Fibroblast of skin of right biceps (primary cell): ENCODE results near the gene GATA2.
A peak's percentile ranks its signal among the peaks of the same experiment; 100 is the strongest.

Experiments used
- DNase-seq: peaks from one replicate; pipeline ENCODE4 v3.0.0-alpha.2; 2013

The GATA2 gene

DNA sequence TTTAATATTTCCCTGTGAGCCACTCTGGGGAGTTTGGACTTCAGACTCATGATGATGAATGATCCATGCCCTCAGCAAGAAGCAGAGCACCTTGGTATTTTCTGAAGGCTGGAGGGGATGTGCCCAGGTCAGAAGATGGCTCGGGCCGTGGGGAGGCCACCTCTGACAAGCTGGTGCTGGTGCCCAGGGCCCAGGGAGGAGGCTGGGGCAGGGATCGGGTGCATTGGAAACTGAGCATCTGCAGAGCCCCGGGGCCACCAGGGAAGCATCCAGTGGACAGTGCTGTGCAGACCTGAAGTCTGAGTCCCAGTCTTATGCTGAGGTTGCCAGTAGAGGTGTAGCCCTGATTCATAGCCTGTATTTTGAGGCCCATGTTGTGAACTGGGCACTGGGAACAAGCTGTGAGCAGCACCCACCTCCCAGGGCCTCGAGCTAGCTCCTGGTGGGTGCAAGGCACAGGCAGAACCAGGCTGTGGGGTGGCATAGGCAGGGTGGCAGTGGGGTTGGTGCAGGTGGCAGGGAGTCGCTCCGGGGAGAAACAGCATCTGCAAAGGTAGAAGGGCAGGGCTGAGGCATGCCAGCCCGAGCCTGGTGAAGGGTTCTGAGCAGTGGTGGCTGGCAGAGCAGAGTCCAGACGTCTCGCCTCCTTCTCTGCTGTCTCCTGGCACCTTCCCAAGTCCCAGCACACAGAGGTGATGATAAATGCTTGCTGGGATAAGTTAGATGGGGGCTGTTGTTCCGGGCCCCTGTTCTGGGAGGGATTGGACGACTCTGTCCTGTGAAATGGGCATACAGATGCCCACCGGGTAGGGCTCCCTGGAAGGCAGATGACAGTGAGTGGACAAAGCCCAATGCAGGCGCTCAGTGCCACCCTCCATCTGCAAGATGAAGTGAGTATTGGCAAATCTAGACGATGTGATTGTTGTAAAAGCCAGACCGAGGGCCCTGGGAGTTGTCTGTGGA lies 36.9 kb downstream of the GATA2 start:
- no peak for DNase-seq

DNA sequence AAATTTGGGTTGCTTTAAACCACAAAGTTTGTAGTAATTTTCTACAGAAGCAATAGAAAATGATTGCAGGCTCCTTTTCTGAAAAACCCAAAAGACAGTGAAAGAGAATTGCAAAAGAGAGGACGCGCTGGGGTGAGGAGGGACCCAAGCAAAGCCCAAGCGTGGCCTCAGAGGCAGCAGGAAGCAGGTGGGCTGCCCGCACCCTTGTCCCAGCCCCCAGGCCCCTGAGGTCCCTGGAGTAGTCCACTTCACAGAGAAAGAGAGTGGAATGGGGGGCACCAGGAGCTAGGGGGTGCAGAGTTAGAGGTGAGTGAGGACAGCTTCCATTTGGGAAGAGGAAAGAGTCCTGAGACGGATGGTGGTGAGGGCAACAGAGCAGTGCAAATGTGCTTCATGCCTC lies 37.9 kb downstream of the GATA2 start:
- DNase-seq = no peak

DNA sequence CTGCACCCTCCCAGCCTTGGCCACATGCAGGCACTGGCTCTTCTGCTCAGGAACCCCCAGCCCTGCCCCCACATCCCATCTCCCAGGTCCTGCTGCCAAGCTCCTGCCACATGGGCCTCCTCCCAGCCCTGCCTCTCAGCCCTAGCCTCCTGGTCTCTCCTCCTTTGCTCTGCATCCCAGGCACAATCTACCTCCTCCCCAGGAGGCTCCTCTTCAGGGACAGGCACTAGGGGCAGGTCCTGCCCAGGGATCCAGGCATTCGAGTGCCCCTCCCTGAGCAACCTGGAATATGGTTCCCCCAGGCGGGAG lies 38.7 kb downstream of the GATA2 start:
- DNase-seq = no peak

DNA sequence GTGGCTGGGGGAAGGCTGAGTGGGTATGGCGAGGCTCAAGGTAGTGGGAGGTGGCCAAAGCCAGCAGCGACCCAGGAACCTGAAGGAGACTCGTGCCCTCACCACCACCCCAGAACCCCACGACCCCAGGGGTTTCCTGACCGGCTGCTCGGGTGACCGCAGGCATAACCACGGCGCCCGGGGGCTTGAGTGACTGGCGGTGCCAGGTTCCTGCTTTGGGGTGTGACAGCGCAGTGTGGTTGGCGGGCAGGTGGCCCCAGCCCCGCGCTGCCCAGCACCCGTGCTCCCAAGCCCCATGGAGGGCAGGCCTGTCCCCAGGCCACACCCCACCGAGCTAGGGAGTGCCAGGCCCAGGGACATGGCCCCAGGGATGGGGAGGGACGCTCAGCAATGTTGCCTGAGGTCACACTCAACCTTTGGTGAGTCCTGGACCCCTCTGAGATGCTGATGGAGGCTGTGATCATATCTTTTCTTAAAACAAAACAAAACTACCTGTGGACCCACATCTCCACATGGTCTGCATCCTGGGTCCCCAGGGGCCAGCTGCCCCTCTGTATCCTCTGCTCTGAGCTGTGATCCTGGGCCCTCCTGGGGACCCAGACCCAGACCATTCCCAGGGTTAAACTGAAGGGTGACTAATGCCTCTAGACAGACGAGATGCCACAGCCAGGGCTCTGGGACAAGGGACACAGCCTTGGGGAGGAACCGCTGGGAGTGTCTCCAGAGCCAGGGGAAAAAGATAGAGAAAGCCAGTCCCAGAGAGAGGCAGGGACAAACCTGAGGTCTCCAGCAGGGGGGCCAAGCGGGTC lies 39.3 kb downstream of the GATA2 start:
- no peak for DNase-seq

DNA sequence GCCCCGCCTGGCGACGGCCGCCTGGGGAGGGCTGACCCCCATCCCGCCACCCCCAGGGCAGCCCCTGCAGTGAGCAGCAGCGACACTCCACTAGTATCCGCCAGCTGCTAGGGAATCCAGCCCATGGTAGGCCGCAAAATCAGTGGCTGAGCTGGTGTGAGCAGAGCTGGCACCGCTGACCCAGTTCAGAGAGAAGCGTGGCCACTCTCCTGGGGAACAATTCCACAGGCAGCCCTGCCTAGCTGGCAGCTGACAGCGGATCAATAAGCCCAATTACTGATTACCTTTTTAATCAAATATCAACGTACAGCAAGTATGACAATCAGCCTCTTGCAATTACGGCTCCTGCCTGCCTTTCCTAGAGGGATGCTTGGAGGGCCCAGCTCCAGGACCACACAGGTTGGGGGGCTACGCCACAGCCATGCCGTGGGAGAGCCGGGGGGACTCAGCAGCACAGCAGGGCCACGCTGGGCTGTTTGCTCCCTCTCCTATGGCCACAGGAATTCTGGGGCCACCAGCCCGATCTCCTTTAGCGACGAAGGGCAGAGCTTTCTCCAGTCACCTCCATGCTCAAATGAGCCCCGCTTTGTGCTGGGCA lies 40.2 kb downstream of the GATA2 start:
- no peak for DNase-seq

DNA sequence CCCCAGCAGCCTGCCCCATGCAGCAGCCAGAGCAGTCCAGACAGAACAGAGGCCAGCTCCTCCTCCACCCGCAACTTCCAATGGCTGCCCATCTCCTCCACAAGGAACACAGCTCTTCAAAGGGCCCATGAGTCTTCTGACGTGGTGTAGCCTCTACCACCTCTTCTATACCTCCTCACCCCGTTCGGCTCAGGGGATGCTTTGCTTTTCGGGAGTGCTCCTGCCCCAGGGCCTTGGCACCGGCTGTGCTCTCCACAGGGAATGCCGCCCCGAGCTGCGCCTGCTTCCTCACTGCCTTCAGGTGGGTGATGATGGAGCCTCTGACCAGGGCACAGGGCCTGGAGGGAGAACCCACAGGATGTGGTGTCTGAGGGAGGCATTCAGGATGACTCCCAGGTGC lies 40.9 kb downstream of the GATA2 start:
- no peak for DNase-seq

DNA sequence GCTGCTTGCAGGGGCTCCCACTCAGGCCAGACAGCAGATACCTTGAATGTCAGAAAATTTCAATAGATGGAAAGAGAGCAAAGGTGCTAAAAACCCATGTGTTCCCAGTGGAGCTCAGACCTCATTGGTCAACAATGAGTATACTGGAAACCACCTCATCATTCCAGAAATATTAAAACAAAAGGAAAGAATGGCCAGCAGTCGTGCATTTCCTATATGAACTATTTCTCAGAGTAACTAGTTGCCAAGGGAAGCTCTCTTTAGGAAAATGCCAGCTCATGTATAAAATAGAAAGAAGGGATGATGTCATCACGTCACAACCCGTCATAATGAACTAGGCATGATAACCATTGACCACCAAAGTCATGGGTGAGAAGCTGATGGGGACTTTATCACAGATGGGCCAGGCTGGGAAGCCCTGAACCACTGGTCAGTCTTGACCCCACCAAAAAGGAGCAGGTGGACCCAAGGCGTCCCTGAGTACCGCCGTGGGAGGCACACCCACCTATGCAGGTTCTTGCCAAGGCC lies 43.8 kb downstream of the GATA2 start:
- no peak for DNase-seq

DNA sequence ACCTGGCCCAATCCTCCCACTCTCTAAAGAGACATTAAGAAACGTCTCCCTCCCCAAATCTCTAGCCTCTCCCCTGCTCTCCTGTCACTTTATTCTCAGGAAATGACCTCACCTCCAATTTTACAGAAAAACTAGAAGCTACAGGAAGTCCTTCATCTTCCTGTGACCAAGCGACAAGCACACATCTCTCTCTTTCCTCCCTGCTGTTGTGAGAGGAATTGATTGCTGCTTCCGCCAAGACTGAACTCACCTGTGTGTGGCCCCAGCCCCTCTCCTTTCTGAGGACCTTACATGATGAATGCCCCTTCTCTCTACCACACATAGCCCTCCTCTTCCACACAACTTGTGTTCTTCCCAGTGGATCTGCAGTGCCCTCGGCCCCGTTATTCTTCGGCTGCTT lies 44.5 kb downstream of the GATA2 start:
- DNase-seq = no peak

DNA sequence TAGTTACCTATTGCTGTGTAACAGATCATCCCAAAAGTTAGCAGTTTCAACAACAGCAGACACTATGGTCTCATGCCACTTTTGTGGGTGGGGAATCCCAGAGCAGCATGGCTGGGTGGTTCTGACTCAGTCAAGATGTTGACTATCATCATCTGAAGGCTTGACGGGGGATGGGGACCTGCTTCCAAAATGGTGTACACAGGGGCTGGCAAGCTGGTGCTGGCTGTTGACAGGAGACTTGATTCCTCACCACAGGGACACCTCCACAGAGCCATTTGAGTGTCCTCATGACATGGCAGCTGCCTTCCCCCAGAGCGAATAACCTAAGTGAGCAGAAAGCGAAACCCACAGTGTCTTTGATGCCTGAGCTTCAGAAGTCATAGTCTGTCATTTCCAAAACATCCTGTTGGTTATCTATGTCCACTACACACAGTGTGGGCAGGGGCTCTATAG lies 45.4 kb downstream of the GATA2 start:
- no peak for DNase-seq

DNA sequence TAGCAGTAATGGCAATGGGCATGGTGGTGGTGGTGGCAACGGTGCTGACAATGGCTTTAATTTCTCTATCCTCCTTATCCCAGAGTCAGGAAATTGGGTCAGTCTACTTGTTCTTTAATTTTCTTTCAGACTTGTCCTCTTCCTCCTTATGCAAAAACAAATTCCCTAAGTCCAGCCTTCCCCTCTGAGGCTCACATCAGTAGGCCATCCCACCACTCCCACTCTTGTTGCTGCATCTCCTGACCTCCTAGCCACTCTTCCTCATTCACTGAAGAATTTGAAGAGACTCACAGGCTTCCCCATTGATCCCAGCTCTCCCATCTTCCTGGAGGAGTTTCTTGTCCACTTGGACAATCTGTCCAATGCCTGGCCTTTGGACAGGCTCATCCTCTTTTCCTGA lies 46.2 kb downstream of the GATA2 start:
- no peak for DNase-seq

DNA sequence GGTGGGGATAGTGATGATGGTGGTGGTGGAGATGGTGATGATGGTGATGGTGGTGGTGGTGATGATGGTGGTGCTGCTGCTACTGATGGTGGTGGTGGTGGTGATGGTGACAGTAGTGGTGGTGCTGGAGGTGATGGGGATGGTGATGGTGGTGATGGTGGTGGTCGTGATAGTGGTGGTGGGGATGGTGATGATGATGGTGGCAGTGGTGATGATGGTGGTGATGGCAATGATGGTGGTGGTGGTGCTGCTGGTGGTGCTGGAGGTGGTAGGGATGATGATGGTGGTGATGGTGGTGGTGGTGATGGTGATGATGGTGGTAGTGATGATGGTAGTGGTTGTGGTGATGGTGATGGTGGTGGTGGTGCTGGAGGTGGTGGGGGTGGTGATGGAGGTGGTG lies 47.6 kb downstream of the GATA2 start:
- DNase-seq = no peak

DNA sequence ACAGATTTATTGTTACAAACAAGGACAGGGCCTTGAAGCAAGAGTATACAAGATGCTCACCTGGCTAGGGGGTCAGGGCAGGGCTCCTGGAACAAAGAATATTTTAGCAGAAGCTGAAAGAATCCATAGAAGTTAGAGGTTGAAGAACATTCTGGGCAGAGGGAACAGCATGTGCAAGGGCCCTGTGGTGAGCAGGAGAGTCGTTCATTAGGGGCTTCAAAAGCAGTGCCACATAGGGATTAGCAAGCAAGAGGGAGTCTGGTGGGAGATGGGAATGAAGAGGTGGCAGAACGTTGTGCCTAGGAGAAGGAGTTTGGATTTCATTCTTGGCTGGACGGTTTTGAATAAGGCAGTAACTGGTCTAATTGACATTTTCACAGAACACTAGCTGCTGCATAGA lies 49.2 kb downstream of the GATA2 start:
- no peak for DNase-seq

DNA sequence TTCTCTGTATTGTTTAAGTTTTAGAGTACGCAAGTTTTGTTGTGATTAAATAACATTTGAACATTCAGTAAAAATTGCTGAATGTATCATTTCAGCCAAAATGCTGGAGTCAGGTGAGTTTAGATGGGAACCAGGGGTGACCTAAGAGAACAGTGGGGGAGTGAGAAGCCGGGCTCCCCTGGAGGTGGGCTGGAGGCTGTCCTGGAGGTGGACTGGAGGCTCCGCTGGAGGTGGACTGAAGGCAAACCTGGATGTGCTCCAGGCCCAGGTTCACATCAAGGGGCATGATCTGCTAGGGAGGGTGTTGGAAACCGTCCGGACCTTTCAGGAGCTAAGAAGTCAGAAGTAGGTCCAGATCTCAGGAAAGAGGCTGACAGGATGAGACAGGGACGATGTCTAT lies 50.1 kb downstream of the GATA2 start:
- no peak for DNase-seq

DNA sequence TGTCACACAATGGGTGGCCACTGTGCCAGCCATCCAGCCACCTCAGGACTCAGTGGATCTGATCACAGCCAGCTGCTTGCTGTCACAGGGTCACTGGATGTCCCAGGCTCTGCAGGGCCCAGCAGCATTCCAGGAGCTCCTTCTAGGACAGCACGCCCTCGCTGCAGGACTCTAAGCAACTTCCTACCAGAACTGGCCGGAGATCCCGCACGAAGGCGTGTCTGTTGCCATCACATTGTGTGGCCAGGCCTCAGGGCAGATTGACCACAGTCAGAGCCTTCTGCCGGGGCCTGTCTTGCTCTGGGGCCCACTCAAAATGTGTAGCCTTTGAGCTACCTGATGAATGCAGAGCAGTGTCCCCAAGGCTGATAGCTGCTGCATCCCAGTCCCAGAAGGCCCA lies 50.9 kb downstream of the GATA2 start:
- no peak for DNase-seq

DNA sequence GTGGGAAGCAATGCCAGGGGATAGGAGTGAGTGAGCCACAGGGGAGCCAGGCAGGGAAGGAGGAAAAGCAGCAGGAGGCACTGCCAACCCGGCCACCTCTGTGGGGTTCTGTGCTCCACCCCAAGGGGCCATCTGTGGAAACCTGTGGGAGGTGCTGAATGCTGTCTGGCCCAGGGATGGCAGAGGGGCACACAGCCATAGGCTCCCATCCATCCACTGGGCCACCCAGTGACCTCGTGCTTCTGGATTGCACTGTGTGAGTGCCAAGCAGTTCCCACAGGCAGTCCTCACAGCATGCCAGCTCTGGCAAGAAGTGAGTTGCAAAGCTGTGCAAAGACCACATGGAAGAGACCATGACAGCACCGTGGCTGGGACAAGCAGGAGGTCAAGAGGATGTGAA lies 53.8 kb downstream of the GATA2 start:
- DNase-seq = no peak

DNA sequence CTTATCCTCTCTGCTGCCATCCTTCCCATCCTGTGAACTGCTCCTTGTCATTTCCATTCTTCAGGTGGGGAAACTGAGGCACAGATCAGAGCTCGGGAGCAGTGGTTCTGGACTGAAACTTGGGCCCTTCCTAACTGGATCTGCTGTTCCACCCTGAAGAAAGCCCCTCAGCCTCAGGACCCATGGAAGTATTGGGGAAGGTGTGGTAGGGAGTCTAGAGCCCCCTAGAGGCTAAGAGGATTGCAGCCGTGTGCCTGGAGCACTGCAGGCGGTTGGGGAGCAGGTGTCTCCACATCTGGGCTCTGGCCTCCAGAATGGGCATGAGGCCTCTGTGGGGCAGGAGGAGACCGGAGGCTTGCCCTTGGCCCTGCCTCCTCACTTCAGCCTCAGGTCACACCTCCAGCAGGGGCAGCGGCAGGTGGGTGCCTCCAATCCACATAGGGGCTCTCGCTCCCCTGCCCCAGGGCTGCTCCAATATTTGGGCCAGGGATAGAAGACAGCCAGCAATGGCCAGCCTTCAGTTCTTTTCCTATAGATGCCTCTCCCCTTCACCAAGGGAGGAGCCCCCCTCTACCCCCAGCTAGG lies 54.4 kb downstream of the GATA2 start:
- no peak for DNase-seq

DNA sequence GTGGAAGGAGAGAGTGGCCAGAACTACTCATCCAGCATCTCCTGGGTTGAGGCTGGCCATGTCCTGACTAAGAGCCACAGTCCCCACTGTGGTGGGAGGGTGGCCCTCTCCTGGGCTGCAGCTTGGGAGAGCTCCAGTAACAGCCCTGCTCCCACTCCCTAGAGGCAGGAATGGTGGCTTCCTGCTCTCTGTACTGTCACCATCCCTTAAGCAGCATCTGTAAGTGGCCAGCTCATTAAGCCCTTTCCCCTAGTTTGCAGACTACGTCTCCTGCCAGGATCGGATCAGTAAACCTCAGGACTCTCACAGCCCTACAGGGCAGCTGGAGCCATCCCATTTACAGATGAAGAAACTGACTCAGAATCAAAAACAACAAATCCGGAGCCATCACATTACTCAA lies 56.8 kb downstream of the GATA2 start:
- DNase-seq = no peak

DNA sequence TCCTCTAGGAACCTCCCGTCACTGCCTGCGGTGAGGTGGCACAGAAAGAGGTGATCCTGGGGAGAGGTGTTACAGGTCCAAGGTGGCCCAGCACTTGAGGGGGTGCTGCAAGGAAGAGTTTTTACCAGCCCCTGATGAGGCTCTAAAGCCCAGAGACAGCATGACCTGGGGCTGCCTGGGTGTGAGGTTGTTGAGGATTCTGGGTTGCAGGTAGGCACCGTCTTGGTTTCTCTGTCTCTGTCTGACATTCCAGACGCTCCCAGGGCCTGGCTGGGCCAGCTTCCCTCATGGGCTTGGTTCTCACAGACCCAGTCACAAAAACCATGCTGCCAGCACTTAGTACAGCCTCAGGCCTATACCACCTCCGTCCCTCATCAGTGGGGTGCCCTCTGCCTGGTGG lies 57.4 kb downstream of the GATA2 start:
- no peak for DNase-seq

DNA sequence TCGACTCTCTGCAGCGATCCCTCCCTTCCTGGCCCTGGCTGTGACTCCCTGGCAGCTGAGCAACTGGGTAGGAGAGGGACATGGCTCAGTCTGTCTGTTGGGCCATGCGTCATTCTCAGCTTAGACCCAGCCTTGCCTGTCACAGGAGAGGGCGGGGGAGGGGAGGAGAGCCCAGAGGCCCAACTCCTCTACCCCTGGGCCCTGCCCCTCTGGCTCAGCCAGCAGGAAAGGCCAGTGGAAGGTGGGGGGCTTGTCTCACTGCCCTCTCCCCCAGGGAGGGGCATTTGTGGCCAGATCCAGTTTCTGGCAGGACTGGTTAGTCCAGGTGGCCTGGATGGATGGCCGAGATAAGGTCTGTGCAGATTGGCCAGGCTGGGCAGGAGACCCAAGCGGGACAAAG lies 57.9 kb downstream of the GATA2 start:
- DNase-seq = peak; percentile 17

DNA sequence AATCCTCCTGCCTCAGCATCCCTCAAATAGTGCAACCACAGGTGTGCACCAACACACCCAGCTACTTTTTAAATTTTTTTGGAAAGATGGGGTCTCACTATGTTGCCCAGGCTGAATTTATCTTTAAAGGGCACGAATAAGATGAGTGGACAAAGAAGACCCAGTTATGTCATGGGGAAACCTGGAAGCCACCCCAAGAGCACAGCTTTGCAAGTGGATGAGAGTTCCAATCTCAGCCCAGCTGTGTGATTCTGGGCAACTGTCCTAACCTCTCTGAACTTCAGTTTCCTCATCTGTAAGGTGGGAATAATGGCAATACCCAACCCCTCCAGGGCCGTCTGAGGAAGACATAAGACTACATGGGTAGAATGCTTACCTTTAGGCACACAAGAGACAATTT lies 58.5 kb downstream of the GATA2 start:
- no peak for DNase-seq

DNA sequence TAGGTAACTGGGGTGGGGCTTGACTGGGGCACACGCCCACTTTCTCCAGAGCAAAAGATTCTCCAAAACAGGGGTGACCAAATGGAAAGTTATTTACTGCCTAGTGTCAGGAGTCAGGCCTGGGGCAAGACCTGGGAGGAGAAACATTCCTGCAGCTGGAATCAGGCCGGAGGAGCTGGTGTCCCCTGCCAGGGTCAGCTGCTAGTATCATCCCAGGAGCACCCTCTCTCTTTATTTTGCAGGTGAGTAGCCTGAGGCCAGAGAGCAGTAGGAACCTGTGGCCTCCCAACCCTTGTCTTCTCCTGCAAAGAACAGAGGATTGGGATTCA lies 59.2 kb downstream of the GATA2 start:
- no peak for DNase-seq

DNA sequence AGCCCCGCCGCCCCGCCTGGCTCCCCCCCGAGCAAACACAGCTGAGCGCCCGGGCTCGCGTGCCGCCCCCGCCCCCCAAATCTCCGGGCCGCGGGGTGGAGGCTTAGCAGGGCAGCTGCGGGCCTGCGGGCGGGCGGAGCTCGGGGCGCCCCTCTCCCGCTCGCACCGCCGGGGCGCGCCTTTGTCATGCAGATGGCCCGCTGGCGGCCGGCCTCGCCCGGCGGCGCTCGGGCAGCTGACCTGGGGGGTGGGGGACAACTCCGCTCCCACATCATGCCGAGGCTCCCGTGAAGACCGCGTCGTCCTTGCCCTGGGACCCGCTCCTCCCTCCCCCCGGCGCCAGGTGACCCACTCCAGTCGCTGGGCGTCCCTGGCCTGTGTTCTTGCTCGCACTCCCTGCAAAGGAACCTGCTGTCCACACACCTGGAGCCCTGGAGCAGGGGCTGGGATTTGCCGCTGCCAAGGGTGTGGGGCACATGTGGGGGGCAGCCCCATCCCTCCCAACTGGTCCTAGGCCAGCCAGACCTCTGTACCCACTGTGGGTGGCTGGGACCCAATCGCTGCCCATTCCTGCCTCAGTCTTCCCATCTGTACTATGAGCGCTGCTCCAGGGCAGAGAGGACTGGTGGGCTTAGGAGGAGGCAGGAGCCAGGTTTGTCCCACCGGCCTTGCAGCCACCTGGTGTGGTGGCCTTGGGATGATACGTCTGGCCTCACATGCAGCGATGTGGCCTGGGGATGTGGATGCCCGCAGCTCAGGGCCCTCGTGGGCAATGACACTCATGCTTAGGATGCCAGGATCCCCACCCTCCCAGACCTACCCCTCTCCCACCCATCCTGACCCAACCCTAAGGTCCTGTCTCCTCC lies 59.8 kb downstream of the GATA2 start:
- no peak for DNase-seq
